Measurements from ENCODE around the gene ALK.

ALK gene

DNA sequence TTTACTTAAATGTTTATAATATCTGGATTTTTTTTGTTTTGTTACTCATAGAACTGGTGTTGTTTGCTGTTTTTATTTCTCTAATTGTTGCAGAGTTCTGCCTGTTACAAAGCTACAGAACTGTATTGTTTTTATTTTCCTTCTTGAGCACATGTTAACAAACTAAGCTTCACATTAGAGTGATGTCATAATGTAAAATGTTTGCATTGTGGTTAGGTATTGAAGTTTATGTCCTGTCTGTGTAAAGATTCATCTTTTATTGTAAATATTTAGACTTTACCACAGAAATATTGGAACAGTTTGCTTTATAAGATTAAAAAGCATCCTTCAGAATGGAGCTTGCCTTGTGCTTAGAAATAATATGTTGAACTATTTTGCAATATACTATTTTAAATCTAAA, 738.5 kb downstream of the ALK start:
- no peaks in the 10 kb centered on the region for H3K36me3 ChIP-seq (ENCODE audit: insufficient read depth, low read length)
- no peak overlapping the region for H3K9ac ChIP-seq (ENCODE audit: low read depth, low read length)
- H3K4me3 ChIP-seq (ENCODE audit: low read length) = no peak overlapping the region
- 0 out of 2 replicates have a peak, but pooled peaks cover 3% of the 10 kb centered on the region for H3K27me3 ChIP-seq (ENCODE audit: insufficient read depth, low read length)
- H3K9me3 ChIP-seq (ENCODE audit: insufficient read depth, low read depth, low read length) = 0 out of 2 replicates have a peak, but pooled peaks cover 3% of the 10 kb centered on the region
- no peaks in the 10 kb centered on the region for H3K4me1 ChIP-seq (ENCODE audit: insufficient read depth, low read length)
- H3K27ac ChIP-seq (ENCODE audit: low read depth, low read length) = no peak overlapping the region

- WGBS = 87% methylated on average over 1 of the region's 1 CpG
- Histone ChIP-seq H3K4me1 (ENCODE audit: insufficient read depth, low read length) (no peaks in the 10 kb centered on the region), H3K36me3 (ENCODE audit: insufficient read depth, low read length) (no peaks in the 10 kb centered on the region)
Measured at GRCh38 chr2:29182334-29182733, 739.1 kb downstream of the ALK start.

DNA sequence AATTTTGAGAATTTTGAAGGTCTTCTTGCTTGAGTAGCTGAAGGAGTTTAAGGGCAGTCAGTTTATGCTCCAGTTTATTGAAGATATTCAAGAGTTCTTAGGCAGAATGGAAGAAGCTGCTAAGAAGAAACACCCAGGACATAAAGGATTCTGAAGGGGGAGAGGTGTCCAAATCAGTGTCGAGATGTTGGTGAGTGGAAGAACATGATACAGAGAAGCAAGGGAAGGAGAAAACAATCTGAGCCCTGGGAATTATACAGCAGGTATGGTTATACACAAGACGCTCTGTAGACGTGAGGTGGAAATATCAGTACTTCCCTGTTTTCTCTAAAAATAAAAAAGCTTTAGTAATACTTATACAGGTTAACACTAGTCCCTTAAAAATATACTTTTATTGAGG, 746.0 kb downstream of the ALK start:
- Histone ChIP-seq H3K4me3 (ENCODE audit: low read length) (no peak overlapping the region), H3K27ac (ENCODE audit: low read depth, low read length) (no peak overlapping the region), H3K36me3 (ENCODE audit: insufficient read depth, low read length) (no peaks in the 10 kb centered on the region), H3K9ac (ENCODE audit: low read depth, low read length) (no peak overlapping the region), H3K4me1 (ENCODE audit: insufficient read depth, low read length) (no peaks in the 10 kb centered on the region), H3K9me3 (ENCODE audit: insufficient read depth, low read depth, low read length) (no peaks in the 10 kb centered on the region), H3K27me3 (ENCODE audit: insufficient read depth, low read length) (peaks cover 17% of the 10 kb centered on the region)
- WGBS = 88% methylated on average over 2 of the region's 3 CpGs

More at GRCh38 chr2:29182334-29182733, 739.1 kb downstream of the ALK start:
- peaks cover 7% of the 10 kb centered on the region for H3K27me3 ChIP-seq (ENCODE audit: insufficient read depth, low read length)
- no peak overlapping the region for H3K9ac ChIP-seq (ENCODE audit: low read depth, low read length)
- 0 out of 2 replicates have a peak, but pooled peaks cover 2% of the 10 kb centered on the region for H3K9me3 ChIP-seq (ENCODE audit: insufficient read depth, low read depth, low read length)
- H3K4me3 ChIP-seq (ENCODE audit: low read length) = no peak overlapping the region
- H3K27ac ChIP-seq (ENCODE audit: low read depth, low read length) = no peak overlapping the region

DNA sequence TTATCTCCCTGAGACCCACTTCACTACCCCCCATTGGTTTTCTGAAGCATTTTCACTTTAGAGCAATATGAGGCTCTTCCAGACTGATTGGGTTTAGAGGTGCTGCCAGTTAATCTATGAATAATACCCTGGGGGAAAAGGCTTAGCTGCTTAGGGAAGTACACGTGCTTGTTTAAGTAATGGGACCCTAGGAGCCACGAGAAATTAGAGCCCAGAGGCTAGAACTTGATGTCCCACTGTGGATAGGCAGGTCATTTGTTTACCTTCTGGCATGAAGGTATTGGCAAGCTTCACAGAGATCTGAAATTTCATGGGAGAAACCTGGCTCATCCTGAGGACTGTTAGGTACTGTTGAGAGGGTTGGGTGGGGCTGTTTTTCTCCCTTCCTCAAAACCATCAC, 746.4 kb downstream of the ALK start:
- 42% methylated on average over 2 of the region's 2 CpGs for WGBS
- no peaks in the 10 kb centered on the region for H3K36me3 ChIP-seq (ENCODE audit: insufficient read depth, low read length)
- H3K9me3 ChIP-seq (ENCODE audit: insufficient read depth, low read depth, low read length) = no peaks in the 10 kb centered on the region
- H3K27ac ChIP-seq (ENCODE audit: low read depth, low read length) = no peak overlapping the region
- H3K4me1 ChIP-seq (ENCODE audit: insufficient read depth, low read length) = no peaks in the 10 kb centered on the region
- H3K27me3 ChIP-seq (ENCODE audit: insufficient read depth, low read length) = peaks cover 17% of the 10 kb centered on the region
- no peak overlapping the region for H3K9ac ChIP-seq (ENCODE audit: low read depth, low read length)
- no peak overlapping the region for H3K4me3 ChIP-seq (ENCODE audit: low read length)

GRCh38 chr2:29166242-29167039, 754.9 kb downstream of the ALK start:
- Histone ChIP-seq H3K4me1 (ENCODE audit: insufficient read depth, low read length) (peaks cover 21% of the 10 kb centered on the region), H3K9me3 (ENCODE audit: insufficient read depth, low read depth, low read length) (no peaks in the 10 kb centered on the region), H3K27ac (ENCODE audit: low read depth, low read length) (no peak overlapping the region), H3K4me3 (ENCODE audit: low read length) (no peak overlapping the region), H3K36me3 (ENCODE audit: insufficient read depth, low read length) (no peaks in the 10 kb centered on the region), H3K27me3 (ENCODE audit: insufficient read depth, low read length) (no peaks in the 10 kb centered on the region), H3K9ac (ENCODE audit: low read depth, low read length) (no peak overlapping the region)
- 93% methylated on average over 1 of the region's 1 CpG for WGBS

GRCh38 chr2:29165362-29166241, 755.8 kb downstream of the ALK start:
- H3K4me1 ChIP-seq (ENCODE audit: insufficient read depth, low read length) = peaks cover 21% of the 10 kb centered on the region
- H3K27ac ChIP-seq (ENCODE audit: low read depth, low read length) = no peak overlapping the region

GRCh38 chr2:29164091-29164846, 757.1 kb downstream of the ALK start:
- Histone ChIP-seq H3K4me3 (ENCODE audit: low read length) (no peak overlapping the region), H3K36me3 (ENCODE audit: insufficient read depth, low read length) (no peaks in the 10 kb centered on the region), H3K9ac (ENCODE audit: low read depth, low read length) (no peak overlapping the region), H3K27me3 (ENCODE audit: insufficient read depth, low read length) (no peaks in the 10 kb centered on the region), H3K9me3 (ENCODE audit: insufficient read depth, low read depth, low read length) (no peaks in the 10 kb centered on the region), H3K27ac (ENCODE audit: low read depth, low read length) (no peak overlapping the region), H3K4me1 (ENCODE audit: insufficient read depth, low read length) (peaks cover 27% of the 10 kb centered on the region)
- 75% methylated on average over 4 of the region's 5 CpGs for WGBS

More at GRCh38 chr2:29165362-29166241, 755.8 kb downstream of the ALK start:
- Histone ChIP-seq H3K27me3 (ENCODE audit: insufficient read depth, low read length) (no peaks in the 10 kb centered on the region), H3K4me3 (ENCODE audit: low read length) (no peak overlapping the region), H3K9ac (ENCODE audit: low read depth, low read length) (no peak overlapping the region), H3K9me3 (ENCODE audit: insufficient read depth, low read depth, low read length) (no peaks in the 10 kb centered on the region), H3K36me3 (ENCODE audit: insufficient read depth, low read length) (no peaks in the 10 kb centered on the region)
- WGBS = 70% methylated on average over 8 of the region's 8 CpGs

DNA sequence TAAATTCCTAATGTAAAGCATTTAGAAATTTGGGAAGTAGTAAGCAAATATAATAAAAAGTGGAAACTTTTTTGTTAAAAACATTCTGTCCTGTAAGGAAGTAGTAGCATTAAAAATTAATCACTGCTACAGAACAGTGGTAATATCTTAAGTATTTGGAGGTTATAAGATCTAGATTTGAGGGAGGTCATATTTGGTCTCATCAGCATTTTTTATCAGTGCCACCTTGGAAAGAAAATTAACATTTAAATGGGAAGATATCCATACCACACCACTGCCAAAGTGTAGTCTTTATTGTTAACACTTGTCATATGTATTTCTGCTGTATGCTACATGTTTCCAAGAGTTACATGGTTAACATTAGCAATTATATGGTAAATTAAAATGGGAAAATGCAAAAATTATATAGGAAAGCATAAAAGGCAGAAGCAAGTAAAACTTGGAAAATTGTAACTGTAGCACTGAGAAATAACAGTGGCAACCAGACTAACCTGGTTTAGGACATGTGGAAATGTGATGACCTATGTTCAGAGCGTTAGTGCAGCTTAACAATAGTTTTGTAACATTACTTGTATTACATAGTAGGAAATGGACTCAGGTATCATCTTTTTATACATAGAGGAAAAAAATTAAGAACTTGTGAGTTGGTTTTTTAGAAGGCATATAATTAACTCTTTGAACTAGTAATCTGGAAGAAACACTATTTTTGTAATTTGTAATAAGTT, 759.0 kb downstream of the ALK start:
- no peak overlapping the region for H3K9ac ChIP-seq (ENCODE audit: low read depth, low read length)
- H3K9me3 ChIP-seq (ENCODE audit: insufficient read depth, low read depth, low read length) = no peaks in the 10 kb centered on the region
- 91% methylated on average over 1 of the region's 1 CpG for WGBS
- H3K36me3 ChIP-seq (ENCODE audit: insufficient read depth, low read length) = no peaks in the 10 kb centered on the region
- H3K27ac ChIP-seq (ENCODE audit: low read depth, low read length) = no peak overlapping the region
- H3K27me3 ChIP-seq (ENCODE audit: insufficient read depth, low read length) = no peaks in the 10 kb centered on the region
- H3K4me3 ChIP-seq (ENCODE audit: low read length) = no peak overlapping the region
- peaks cover 27% of the 10 kb centered on the region for H3K4me1 ChIP-seq (ENCODE audit: insufficient read depth, low read length)

DNA sequence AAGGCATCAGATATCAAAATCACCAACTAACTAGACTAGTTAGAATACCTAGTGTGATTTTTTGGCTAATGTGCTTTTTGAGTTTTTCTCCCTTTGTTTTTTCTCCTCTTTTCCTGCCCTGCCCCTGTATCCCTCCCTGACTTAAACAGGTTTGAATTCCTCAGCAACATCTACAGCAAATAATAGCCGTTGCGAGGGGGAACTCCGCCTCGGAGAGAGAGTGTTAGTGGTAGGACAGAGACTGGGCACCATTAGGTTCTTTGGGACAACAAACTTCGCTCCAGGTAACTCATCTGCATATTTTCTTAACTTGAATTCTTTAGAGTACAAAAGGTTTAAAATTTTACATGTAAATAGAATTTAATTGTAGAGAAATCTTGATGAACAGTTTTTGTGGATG, 761.2 kb downstream of the ALK start:
- 83% methylated on average over 5 of the region's 5 CpGs for WGBS
- Histone ChIP-seq H3K4me1 (ENCODE audit: insufficient read depth, low read length) (peaks cover 22% of the 10 kb centered on the region), H3K36me3 (ENCODE audit: insufficient read depth, low read length) (no peaks in the 10 kb centered on the region), H3K4me3 (ENCODE audit: low read length) (no peak overlapping the region), H3K27ac (ENCODE audit: low read depth, low read length) (no peak overlapping the region), H3K9ac (ENCODE audit: low read depth, low read length) (no peak overlapping the region), H3K9me3 (ENCODE audit: insufficient read depth, low read depth, low read length) (no peaks in the 10 kb centered on the region), H3K27me3 (ENCODE audit: insufficient read depth, low read length) (no peaks in the 10 kb centered on the region)

DNA sequence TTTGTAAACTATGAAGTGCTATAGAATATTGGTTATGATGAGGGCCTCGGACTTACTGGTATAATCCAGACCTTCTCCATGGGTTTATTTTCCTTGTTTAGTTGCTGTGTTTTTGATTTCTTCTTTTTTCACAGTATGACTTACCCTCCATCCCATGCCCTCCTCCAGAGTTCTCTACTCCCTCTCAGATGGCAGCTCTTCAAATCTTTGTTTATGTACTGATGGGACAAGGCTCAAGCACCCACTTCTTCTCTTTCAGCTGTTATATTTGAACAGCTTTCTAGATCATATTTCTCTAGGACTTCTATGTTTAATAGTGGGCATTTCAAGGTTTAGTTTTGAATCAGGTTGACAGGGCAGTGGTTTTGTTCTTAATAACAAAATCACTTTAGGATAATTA, 762.3 kb downstream of the ALK start:
- no peak overlapping the region for H3K4me3 ChIP-seq (ENCODE audit: low read length)
- WGBS = 100% methylated on average over 1 of the region's 1 CpG
- H3K36me3 ChIP-seq (ENCODE audit: insufficient read depth, low read length) = no peaks in the 10 kb centered on the region
- H3K4me1 ChIP-seq (ENCODE audit: insufficient read depth, low read length) = peaks cover 12% of the 10 kb centered on the region
- H3K9ac ChIP-seq (ENCODE audit: low read depth, low read length) = no peak overlapping the region
- no peaks in the 10 kb centered on the region for H3K27me3 ChIP-seq (ENCODE audit: insufficient read depth, low read length)
- H3K9me3 ChIP-seq (ENCODE audit: insufficient read depth, low read depth, low read length) = no peaks in the 10 kb centered on the region
- H3K27ac ChIP-seq (ENCODE audit: low read depth, low read length) = no peak overlapping the region

Data from HUES64 (cell line).